Muscle of back (tissue), 11 donors: ENCODE results near the gene TBC1D2B. TPM values are rescaled to one million over a fixed set of nuclear protein-coding genes. Genes with fewer than 3 reads are reported as not detected.
A peak's percentile ranks its signal among the peaks of the same experiment; 100 is the strongest.
"Not testable (repeated sequence)": the region's sequence is repeated elsewhere in the genome, so short reads cannot be mapped to it uniquely, and the experiment has no call there.

Experiments used
- DNase-seq, 3 donors: peaks; one replicate each; pipeline versions ENCODE4 v3.0.0 to v3.0.0-alpha.2; 2013
- polyA plus RNA-seq, 10 donors: library from polyadenylated mRNA; unstranded; fragments of 120-200 nt; gene quantifications; one replicate each; pipeline ENCODE4 v1.2.1, GENCODE V29; 2013; ENCODE audit not compliant: insufficient read length in 10 of 10

The TBC1D2B gene
- polyA plus RNA-seq, 10 donors = 24.4 to 39.6 (median 31.3) TPM

DNA sequence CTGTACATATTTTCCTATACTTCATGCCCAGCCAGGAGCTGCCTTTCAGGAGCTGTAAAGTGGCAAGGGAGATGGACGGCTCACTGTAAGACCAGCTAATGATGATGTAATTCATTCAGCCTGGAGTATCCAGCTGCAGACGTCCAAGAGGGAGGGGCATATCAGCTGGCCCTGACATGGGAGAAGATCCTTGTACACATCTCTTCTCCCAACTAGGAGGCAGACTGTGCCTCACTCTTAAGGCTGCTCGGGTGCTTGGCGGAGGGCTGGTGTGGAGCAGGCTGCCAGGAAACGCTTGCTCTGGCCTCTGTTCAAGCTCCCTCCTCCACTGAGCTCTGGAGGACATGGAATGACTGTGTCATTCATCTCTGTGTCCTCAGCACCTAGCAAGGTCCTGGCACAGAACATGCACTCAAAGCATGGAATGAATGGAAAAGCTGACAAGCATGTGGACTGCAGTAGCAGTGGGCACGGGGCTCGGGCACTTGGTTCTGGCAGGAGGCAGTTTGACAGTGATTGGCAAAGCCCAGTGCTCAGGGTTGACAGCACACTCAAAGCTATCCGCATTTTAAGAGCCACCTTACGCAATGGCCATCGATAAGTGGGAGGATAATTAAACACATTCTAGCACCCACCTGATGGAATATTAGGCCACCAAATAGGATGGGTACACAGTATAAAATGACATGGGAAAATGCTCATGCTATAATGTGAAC is 72.4 kb downstream of the TBC1D2B start:
- peak; percentile 74 to 93 (median 84) for DNase-seq

DNA sequence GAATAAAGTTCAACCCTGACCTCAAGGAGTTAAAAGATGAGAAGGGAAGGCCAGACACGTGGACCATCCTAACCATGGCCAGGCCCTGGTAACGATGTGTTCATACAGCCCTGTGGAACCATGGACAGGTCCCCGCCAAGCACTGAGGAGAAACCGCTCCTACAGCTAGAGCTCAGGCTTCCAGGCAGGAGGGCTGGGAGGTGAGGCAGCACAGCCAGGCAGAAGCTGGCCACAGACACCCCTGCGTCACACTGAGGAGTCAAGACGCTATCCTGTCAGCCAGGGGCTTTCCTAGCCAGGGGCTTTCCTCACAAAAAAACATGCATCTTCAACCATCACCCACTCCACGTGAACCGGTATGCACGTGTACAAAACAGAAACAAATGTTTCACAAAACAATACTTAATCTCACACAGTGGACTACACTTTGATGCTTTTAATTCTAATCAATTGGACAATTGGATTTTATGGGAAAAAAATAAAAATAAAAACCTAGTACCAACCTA is 73.2 kb downstream of the TBC1D2B start:
- no peak for DNase-seq

DNA sequence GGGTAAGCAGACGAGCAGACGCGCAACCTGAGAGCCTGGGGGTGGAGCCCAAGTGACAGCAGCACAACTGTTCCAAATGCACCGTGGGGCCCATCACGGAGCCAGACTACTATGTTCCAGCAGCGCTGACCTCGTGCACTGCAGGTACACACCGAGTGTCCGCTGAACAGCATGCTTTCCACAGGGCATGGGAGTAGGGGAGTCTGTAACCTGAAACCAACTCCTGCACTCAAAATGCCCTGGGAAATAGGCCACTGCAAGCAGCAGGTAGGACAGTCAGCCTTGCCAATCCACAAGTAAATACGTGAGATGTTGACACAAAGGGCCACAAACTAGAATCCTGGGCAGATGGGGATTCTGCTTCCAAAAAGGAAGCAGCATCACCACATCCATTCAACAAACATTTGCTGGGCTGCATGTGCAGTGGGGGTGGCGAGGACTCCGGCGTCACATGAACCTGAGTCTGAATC is 73.9 kb downstream of the TBC1D2B start:
- no peak for DNase-seq

DNA sequence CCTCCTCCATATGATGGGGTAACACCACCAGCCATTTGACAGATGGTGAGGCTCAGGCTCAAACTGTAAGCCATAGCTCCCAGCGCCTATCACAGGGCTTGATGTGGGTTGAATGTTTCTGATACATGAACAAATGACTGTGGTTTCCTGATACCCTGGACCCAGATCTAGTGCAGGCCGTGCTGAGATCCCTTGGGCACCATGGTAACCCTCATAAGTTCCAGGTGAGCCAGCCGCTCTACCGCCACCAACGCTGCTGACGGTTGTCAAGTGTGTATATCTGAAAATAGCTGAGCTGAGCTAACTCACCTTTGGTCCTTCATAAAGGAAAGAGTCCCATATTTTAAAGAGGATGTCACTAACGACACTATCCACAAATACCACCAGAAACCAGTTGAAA is 74.5 kb downstream of the TBC1D2B start:
- DNase-seq = no peak

DNA sequence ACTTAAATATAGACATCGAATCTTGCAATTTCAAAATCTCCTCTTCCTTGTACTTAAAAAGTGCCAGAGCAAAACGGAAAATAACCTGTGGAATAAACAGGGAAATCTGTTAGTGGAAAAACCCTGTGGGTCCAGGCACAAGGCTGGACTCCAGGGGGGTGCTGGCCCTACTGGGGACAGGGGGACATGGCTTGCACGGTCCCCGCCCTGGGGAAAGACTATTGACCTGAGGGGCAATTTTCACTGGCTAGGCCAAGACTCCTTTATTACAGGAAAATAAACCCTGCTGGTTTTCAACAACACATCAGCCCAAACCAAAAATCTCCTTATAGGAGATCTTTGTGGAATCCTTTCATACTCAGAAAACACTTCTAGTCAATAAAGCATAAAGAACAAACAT is 75.9 kb downstream of the TBC1D2B start:
- no peak for DNase-seq

DNA sequence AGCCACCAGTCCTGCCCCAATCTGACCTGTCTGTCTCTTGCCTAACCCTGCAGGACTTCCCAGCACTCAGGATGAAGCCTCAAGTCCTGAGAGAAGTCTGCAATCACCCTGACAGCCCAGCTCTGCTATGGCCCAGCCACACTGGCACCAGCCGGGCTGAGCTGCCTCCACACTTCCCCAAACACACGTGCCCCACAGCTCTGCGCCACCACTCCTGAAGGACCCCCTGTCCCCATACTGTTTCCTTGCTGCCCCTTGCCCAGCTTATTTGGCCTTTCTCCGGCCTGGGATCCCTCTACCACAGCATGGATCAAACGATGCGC is 76.6 kb downstream of the TBC1D2B start:
- no peak for DNase-seq

DNA sequence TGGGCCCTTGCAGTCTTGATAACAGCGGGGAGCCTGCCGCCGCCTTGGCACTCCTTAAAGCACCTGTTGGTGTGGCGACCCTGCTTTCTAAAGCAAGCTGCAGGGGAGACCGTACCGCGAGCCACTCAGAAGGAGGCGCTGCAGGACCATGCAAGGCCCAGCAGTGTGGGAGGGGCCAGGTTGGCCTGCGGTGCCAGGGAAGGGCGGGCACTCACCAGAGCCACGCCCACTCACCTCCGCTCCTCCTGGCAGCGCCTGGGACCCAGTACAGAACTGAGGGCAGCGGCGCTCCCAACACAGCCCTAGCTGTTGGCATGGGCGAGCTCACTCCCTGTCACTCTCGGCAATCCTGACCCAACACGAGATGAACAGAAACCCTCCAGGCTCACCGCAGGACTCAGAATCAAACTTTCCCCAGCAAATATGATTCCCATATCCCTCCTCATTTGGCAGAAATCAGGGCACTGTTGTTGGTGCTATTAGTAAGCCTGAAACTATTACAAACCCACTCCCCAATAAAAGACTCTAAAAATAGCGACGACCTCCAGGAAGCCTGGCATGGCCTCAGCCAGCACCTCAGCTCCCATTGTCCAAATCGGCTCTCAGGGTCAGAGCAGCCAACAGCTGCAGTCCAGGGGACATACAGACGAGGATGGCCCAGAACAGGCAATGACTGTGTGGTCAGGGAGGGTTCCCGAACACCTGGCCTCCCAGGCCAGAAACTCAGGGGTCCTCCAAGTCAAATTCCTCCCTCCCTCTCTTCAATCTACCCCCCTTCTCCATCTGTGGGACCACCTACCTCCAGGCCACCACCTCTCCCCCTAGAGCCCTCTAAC is 77.2 kb downstream of the TBC1D2B start:
- peak in 1 of 3 donors; percentile 70 for DNase-seq

DNA sequence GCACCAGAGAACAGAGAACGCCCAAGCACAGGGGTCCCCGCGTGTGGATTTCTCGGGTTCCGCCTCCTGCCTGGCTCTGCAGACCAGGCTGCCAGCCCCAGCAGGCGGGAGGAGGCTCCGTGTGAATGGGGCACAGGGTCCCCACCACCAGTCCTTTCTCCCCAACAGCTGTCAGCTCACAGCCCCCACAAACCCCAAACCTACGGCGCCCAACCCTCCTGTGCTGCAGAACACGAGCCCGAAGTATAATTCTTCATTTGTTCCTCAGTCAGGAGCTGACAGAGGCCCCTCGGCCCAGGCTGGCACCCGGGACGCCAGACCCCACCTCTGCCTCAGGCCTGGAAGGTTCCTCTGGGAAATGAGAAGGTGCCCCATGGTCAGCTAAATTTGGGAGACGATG is 78.0 kb downstream of the TBC1D2B start:
- no peak for DNase-seq

DNA sequence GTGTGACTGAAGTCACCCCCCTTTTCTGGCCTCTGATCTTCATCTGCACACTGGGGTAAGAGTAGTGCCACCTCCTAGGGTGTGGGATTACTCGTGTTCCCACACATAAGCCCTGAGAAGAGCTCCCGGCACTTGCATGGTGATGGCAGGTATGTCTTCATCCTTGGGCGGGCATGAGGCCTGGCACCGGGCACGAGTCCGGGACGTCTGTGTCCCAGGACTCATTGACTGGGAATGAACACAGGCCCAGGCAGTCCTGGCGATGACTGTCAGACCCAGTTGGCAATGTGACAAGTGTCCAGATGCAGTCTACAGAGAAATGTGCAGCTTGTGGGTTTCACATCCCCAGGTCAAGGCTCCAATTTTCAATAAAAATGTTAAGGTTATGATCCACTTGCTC is 78.9 kb downstream of the TBC1D2B start:
- no peak for DNase-seq

DNA sequence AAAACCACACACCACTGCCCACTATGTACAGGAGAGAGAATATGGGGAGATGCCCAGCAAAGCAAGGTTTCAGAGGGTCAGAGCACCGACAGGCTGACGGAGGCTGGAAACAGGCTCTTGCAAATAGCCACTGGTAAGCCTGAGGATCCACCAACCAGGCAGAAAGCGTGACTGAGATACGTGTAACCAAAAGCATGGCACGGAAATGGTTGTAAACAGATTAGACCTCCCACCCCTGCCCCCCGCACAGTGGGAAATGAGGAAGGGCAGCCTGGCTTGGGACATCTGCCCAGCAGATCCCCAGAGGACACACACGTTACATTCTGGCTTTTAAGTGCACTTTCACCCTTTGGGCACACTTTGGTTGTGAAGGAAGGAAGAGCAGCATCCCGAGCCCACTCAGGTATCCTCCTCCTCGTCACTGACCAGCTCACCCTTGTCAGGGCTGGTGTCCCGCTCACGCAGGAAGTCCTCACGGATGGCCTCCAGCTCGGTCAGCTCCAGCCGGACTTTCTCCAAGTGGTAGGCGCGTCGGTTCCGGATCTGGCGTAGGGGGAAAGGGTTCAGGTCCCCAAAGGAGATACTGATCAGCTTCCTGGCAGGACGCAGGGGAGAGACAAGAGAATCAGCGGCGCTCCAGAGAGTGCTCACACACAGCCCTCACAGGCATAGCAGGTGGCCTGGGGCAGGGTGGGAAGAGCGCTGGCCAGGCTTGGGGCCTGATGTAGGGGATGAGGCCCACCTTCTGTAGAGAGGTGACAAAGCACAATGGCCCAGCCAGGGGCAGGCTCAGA is 79.6 kb downstream of the TBC1D2B start:
- not testable (repeated sequence) for DNase-seq

DNA sequence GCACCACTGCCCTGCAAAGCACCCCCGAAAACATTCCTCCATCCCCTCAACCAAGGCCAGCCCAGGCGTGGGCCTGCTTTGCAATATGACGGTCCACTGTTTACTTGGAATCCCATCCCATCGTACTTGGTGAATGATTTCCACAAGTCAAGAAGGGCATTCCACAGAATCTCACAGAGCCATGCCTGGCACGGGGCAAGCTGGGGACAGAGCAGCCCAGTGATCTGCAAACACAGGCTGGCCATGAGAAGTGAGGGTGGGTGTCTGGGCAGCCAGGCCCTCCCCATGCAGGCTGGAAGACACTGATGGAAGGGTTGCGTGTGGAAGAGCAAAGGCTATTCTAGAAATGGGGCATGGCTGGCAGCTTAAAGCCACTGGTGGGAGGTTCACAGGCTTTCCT is 80.3 kb downstream of the TBC1D2B start:
- not testable (repeated sequence) for DNase-seq

DNA sequence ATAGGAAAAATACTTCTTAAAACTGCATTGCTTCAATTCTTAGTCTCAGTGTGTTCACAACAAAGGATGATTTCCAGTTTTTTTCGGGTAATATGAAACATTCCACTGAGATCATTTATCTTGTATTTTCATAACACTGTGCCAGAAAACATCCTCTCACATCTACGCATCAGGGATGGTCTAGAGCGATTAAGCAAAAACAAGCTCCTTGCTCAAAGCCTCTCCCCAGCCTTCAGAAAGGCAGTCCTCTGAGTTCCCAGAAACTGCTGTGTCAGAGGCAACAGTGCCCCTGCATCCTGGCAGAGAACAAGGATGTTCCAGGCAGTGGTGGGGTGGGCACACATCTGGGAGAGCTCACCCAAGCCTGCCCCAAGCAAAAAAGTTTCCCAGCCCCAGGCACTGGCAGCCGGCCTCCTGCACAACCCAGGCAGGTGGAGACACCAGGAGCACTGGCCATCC is 80.8 kb downstream of the TBC1D2B start:
- not testable (repeated sequence) for DNase-seq

DNA sequence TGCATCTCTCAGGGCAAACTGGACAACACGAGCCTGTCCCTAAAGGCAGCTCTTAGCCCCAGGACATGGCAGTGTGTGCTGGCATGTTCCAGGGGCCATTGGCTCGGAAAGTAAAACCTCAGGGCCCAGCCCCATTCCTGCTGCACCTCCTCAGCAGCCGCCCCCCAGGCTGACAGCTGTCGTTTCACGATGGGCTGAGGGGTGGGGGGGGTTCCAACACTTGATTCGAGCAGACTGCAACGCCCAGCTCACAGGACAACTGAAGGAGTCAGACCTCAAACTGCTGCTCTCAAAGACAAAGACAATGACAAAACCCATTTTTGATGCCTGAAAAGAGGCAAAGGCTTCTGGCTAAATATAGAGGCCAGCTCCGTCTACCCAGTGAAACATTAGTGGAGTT is 81.3 kb downstream of the TBC1D2B start:
- not testable (repeated sequence) for DNase-seq

DNA sequence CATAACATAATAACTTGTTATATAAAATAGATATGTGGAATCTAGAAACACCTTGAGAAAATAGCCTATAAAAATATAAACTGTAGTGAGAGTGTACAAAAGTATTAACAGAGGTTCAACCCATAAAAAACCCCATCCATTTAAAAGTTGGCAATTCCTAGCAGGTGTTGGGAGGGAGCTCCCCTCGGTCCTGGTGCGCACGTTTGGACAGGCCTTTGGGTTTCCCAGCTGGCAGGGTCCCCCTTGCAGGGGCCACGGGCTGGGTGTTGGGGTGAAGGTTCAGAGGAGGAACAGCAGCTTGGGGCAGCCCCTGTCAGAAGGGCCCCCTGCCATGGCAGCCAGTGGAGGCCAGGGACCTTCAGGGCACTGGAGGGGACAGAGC is 82.0 kb downstream of the TBC1D2B start:
- not testable (repeated sequence) for DNase-seq

DNA sequence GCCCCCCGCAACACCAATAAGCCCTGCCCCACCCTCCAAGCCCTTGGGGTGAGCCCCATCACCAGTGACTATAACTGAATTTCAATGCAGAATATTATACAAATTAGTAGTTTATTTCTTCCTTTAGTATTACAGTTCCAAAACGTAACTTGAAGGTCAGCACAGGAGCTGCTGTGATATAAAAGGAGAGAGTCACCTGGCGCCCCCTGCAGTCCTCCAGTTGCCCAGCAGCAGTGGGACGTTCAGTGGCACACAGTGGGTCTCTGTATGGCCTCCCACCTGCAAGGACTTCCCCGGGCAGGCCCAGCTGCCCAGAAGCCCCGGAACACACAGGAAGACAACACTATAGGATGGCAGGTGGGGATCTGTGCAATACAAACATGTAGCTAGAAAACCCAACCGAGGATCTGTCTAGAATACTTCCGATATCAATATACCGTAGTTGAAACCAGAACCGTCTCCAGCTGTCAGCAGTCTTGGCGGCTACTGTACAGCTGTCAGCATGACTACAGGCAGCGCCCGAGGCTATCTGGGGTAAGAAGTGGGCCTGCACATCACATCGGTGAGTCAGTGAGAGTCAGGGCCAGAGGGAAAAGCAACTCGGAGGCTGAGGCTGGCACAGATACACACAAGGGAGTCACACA is 82.5 kb downstream of the TBC1D2B start:
- not testable (repeated sequence) for DNase-seq

DNA sequence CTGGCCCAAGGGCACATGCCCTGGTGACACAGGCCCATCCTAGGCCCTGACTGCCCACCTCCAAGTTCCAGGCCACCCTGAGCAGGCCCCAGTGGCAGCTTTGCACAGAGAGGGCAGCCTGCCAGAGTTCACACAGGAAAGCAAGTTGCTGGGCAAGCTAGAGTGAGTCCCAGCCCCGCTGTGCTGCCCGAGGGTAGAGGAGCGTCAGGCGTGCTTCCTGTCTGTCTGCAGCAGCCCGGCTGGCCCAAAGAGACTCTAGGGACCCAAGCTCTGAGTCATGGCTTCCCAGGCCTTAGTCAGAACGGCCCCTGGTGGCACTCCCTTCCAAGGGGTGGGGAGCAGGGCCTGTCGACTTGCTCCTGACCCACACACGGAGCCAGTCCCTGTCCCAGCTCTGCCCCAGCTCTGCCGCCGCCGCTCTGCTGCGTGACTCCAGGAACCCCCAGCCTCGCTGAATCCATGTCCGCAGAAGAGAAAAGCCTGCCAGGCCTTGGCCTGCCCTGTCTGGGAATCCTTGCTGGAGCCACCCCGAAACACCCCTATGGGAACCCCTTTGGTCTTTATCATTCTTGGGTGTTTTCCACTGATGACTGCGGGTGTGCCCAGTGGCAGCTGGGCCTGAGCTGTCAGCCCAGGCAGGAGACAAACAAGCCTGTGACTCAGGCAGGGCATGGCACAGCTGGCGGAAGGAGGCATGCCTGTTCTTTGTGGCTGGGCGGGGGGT is 83.4 kb downstream of the TBC1D2B start:
- peak in 2 of 3 donors; percentile 73 to 79 for DNase-seq

DNA sequence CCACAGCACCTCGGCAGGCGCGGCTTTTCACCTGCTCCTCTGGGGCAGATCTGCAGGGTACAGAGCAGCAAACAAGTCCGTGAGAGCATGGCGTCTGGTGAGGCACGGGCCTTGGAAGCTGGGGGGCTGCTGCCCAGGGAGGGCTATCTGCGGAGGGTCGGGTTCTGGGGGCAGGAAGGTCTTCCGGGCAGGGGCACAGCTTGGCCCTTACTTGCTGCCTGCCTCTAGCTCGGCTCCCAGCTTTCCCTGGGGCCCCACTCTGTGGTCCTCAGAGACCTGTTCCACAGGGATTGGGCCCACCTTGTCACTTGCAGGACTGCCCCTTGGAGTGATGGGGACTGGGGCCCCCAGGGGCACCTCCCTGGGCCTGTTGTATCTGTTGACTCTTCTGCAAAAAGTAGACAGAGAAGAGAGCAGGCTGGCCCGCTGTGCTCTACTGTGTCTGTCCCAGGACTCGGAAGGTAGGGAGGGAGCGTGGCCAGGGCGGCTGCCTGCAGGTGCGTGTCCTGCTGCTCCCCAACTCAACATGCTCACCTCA is 84.1 kb downstream of the TBC1D2B start:
- DNase-seq = no peak

DNA sequence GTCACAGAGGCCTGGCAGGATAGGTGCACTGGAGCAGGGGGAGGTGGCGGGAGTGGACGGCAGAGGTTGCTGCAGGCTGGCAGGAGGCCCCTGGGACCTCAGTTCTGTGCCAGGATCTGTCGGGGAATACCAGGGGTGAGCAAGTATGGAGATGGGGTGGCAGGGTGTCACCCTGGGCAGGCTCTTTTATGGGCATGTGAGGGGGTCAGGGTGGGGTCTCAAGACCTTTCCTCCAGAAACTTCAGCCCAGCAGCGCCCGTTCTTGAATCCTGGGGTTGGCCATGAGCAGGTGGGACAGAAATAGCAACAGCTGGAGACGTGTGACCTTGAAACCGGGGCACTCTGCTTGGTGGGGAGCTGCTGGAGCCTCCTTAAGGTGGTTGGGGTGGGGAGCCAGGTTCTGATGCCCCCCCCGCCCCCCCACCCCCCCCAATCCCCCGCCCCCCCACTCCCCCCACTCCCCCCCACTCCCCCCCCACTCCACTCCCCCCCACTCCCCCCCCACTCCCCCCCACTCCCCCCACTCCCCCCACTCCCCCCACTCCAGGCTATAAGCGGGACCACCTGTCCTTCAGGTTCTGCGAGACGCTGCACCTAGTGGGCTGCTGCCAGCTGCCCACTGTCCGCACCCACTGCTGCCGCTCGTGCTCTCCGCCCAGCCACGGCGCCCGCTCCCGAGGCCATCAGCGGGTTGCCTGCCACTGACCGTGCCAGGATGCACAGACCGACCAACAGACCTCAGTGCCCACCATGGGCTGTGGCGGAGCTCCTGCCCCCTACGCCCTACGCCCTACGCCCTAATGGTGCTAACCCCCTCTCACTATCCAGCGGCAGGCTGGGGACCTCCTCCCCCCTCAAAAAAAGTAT is 84.9 kb downstream of the TBC1D2B start:
- no peak for DNase-seq

DNA sequence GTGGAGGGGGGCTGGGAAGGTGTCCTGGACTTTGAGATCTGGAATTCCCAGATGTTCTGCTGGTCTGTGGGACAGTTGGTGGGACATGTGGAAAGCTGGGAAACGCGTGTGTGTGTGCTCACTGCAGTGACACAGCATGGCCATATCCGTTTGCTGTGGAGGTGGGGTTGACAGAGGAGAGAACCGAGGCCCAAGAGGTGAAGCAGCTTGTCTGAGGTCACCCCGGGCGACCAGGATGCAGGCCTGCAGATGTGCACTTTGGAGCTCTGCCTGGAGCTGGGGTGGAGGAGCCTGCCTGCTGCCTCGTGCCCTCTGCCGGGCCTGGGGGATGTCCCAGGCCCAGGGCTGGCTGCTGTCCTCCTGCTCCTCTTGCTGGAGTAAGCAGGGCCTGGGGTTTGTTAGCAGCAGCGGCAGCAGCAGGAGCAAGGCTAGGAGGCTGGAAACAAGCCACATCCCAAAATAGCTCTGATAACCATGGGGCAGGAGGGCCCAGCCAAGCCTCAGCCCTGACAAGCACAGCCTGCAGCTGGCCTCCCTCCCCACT is 85.8 kb downstream of the TBC1D2B start:
- DNase-seq = peak; percentile 85 to 94 (median 90)
